GM23338 (cell line): Measurements from ENCODE around the gene IL1RN.

ENCODE experiments used
- CREB1 ChIP-seq: fragments of 250-450 bp; sonication (Bioruptor Pico); IDR thresholded peaks from 2 replicates; pipeline ENCODE4 v1.5.0; 2020; ENCODE audit warnings: low read depth, mild to moderate bottlenecking, moderate library complexity
- ETS1 ChIP-seq: IDR thresholded peaks from 2 replicates; pipeline ENCODE4 v1.6.1; 2016; ENCODE audit warnings: antibody characterized with exemption
- EZH2 ChIP-seq: fragments of 200-600 bp; sonication (generic); IDR thresholded peaks from one replicate; pipeline ENCODE4 v1.8.0; 2017; ENCODE audit warnings: antibody characterized with exemption, mild to moderate bottlenecking, low read depth; ENCODE audit not compliant: unreplicated experiment
- EZH2phosphoT487 ChIP-seq: fragments of 200-600 bp; sonication (generic); IDR thresholded peaks from one replicate; pipeline ENCODE4 v1.8.1; 2018; ENCODE audit warnings: antibody characterized with exemption; ENCODE audit not compliant: unreplicated experiment
- JUNB ChIP-seq: IDR thresholded peaks from one replicate; pipeline ENCODE4 v1.6.1; 2016; ENCODE audit warnings: antibody characterized with exemption; ENCODE audit not compliant: unreplicated experiment
- POLR2AphosphoS5 ChIP-seq: IDR thresholded peaks from 2 replicates; pipeline ENCODE4 v1.6.1; 2016; ENCODE audit warnings: antibody characterized with exemption, low read depth
- STAT1 ChIP-seq: IDR thresholded peaks from one replicate; pipeline ENCODE4 v1.6.1; 2016; ENCODE audit warnings: antibody characterized with exemption; ENCODE audit not compliant: unreplicated experiment
- ZNF114 ChIP-seq: fragments of 250-450 bp; sonication (Bioruptor Pico); IDR thresholded peaks from 2 replicates; pipeline ENCODE4 v1.5.0; 2020; ENCODE audit warnings: mild to moderate bottlenecking, moderate library complexity
- ZNF462 ChIP-seq: fragments of 250-450 bp; sonication (Bioruptor Pico); IDR thresholded peaks from 2 replicates; pipeline ENCODE4 v1.5.0; 2020; ENCODE audit warnings: mild to moderate bottlenecking, moderate library complexity
- TF ChIP-seq, protein P1 (sequence below): IDR thresholded peaks from one replicate; pipeline ENCODE4 v1.6.1; 2018; ENCODE audit warnings: antibody characterized with exemption; ENCODE audit not compliant: unreplicated experiment
- TF ChIP-seq, protein P2 (sequence below), 2 experiments: fragments of 200-600 bp in 1 of 2; sonication (generic) in 1 of 2; conservative IDR thresholded peaks; 2 replicates each; pipeline versions ENCODE4 v1.5.1 to v1.6.1; 2016 to 2017; ENCODE audit warnings: antibody characterized with exemption in 2 of 2, low read depth in 2 of 2, mild to moderate bottlenecking in 2 of 2, moderate library complexity in 1 of 2

GRCh38 chr2:113114996-113115395 lies 12.4 kb upstream of the IL1RN start:
- TF ChIP-seq, protein P1, sequence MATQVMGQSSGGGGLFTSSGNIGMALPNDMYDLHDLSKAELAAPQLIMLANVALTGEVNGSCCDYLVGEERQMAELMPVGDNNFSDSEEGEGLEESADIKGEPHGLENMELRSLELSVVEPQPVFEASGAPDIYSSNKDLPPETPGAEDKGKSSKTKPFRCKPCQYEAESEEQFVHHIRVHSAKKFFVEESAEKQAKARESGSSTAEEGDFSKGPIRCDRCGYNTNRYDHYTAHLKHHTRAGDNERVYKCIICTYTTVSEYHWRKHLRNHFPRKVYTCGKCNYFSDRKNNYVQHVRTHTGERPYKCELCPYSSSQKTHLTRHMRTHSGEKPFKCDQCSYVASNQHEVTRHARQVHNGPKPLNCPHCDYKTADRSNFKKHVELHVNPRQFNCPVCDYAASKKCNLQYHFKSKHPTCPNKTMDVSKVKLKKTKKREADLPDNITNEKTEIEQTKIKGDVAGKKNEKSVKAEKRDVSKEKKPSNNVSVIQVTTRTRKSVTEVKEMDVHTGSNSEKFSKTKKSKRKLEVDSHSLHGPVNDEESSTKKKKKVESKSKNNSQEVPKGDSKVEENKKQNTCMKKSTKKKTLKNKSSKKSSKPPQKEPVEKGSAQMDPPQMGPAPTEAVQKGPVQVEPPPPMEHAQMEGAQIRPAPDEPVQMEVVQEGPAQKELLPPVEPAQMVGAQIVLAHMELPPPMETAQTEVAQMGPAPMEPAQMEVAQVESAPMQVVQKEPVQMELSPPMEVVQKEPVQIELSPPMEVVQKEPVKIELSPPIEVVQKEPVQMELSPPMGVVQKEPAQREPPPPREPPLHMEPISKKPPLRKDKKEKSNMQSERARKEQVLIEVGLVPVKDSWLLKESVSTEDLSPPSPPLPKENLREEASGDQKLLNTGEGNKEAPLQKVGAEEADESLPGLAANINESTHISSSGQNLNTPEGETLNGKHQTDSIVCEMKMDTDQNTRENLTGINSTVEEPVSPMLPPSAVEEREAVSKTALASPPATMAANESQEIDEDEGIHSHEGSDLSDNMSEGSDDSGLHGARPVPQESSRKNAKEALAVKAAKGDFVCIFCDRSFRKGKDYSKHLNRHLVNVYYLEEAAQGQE = no peak
- TF ChIP-seq, protein P2, sequence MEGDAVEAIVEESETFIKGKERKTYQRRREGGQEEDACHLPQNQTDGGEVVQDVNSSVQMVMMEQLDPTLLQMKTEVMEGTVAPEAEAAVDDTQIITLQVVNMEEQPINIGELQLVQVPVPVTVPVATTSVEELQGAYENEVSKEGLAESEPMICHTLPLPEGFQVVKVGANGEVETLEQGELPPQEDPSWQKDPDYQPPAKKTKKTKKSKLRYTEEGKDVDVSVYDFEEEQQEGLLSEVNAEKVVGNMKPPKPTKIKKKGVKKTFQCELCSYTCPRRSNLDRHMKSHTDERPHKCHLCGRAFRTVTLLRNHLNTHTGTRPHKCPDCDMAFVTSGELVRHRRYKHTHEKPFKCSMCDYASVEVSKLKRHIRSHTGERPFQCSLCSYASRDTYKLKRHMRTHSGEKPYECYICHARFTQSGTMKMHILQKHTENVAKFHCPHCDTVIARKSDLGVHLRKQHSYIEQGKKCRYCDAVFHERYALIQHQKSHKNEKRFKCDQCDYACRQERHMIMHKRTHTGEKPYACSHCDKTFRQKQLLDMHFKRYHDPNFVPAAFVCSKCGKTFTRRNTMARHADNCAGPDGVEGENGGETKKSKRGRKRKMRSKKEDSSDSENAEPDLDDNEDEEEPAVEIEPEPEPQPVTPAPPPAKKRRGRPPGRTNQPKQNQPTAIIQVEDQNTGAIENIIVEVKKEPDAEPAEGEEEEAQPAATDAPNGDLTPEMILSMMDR (conservative IDR thresholded peaks at IDR 0.05; ENCODE audit: low read depth in 2 of 2) = no peak
- TF ChIP-seq EZH2 (no peak), CREB1 (CRISPR knock-in tag) (no peak), JUNB (no peak), POLR2AphosphoS5 (no peak), EZH2phosphoT487 (no peak), ZNF114 (CRISPR knock-in tag) (no peak), STAT1 (no peak), ETS1 (no peak), ZNF462 (no peak)
